ENCODE data around the gene SBF2.

Gene SBF2

GRCh38 chr11:9756878-9757277 lies 537.1 kb downstream of the SBF2 start:
- no peak for TF ChIP-seq CTCF (IDR thresholded peaks at IDR 0.05; ENCODE audit: insufficient read depth, low read depth, low read length, missing control alignments)
- H3K4me3 ChIP-seq (ENCODE audit: low read depth, low read length): no peak overlapping the region
- DNase-seq (ENCODE audit: low read depth): no peak

GRCh38 chr11:9756461-9756860 lies 537.6 kb downstream of the SBF2 start:
- no peak for TF ChIP-seq CTCF (IDR thresholded peaks at IDR 0.05; ENCODE audit: insufficient read depth, low read depth, low read length, missing control alignments)
- H3K4me3 ChIP-seq (ENCODE audit: low read depth, low read length): no peak overlapping the region
- no peak for DNase-seq (ENCODE audit: low read depth)

GRCh38 chr11:9755561-9756185 lies 538.3 kb downstream of the SBF2 start:
- no peak overlapping the region for H3K4me3 ChIP-seq (ENCODE audit: low read depth, low read length)
- TF ChIP-seq CTCF (IDR thresholded peaks at IDR 0.05; ENCODE audit: insufficient read depth, low read depth, low read length, missing control alignments): no peak
- no peak for DNase-seq (ENCODE audit: low read depth)

- no peak for DNase-seq (ENCODE audit: low read depth)
- TF ChIP-seq CTCF (IDR thresholded peaks at IDR 0.05; ENCODE audit: insufficient read depth, low read depth, low read length, missing control alignments): no peak
- H3K4me3 ChIP-seq (ENCODE audit: low read depth, low read length): no peak overlapping the region
Measured at GRCh38 chr11:9754010-9754471, 540.0 kb downstream of the SBF2 start.

- no peak for DNase-seq (ENCODE audit: low read depth)
- H3K4me3 ChIP-seq (ENCODE audit: low read depth, low read length): no peak overlapping the region
- TF ChIP-seq CTCF (IDR thresholded peaks at IDR 0.05; ENCODE audit: insufficient read depth, low read depth, low read length, missing control alignments): no peak
Measured at GRCh38 chr11:9753021-9753420, 541.0 kb downstream of the SBF2 start.

- DNase-seq (ENCODE audit: low read depth): no peak
- TF ChIP-seq CTCF (IDR thresholded peaks at IDR 0.05; ENCODE audit: insufficient read depth, low read depth, low read length, missing control alignments): no peak
- H3K4me3 ChIP-seq (ENCODE audit: low read depth, low read length): no peak overlapping the region
Measured at GRCh38 chr11:9752091-9752490, 541.9 kb downstream of the SBF2 start.

- no peak overlapping the region for H3K4me3 ChIP-seq (ENCODE audit: low read depth, low read length)
- DNase-seq (ENCODE audit: low read depth): no peak
- no peak for TF ChIP-seq CTCF (IDR thresholded peaks at IDR 0.05; ENCODE audit: insufficient read depth, low read depth, low read length, missing control alignments)
Measured at GRCh38 chr11:9750551-9750950, 543.5 kb downstream of the SBF2 start.
